ENCODE results near the gene ACADSB.
A peak's percentile ranks its signal among the peaks of the same experiment; 100 is the strongest.

Gene ACADSB

DNA sequence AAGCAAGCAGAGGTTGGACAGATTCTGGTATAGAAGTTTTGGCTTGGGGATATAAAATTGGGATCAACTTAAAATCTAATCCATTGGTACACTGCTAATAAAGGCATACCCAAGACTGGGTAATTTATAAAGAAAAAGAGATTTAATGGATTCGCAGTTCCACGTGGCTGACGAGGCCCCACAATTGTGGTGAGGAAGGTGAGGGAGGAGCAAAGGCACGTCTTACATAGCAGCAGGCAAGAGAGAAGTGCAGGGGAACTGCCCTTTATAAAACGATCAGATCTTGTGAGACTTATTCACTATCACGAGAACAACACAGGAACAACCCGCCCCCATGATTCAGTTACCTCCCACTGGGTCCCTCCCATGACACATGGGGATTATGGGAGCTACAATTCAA, 9.7 kb downstream of the ACADSB start:
- TF ChIP-seq, protein P1, sequence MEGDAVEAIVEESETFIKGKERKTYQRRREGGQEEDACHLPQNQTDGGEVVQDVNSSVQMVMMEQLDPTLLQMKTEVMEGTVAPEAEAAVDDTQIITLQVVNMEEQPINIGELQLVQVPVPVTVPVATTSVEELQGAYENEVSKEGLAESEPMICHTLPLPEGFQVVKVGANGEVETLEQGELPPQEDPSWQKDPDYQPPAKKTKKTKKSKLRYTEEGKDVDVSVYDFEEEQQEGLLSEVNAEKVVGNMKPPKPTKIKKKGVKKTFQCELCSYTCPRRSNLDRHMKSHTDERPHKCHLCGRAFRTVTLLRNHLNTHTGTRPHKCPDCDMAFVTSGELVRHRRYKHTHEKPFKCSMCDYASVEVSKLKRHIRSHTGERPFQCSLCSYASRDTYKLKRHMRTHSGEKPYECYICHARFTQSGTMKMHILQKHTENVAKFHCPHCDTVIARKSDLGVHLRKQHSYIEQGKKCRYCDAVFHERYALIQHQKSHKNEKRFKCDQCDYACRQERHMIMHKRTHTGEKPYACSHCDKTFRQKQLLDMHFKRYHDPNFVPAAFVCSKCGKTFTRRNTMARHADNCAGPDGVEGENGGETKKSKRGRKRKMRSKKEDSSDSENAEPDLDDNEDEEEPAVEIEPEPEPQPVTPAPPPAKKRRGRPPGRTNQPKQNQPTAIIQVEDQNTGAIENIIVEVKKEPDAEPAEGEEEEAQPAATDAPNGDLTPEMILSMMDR (IDR thresholded peaks at IDR 0.05; ENCODE audit: control insufficient read depth, insufficient read depth, low read depth, low read length, missing control alignments), result no peak
- H3K4me3 ChIP-seq (ENCODE audit: control insufficient read depth, low read depth, low read length), result no peak overlapping the region
- DNase-seq (ENCODE audit: low read depth), result no peak

DNA sequence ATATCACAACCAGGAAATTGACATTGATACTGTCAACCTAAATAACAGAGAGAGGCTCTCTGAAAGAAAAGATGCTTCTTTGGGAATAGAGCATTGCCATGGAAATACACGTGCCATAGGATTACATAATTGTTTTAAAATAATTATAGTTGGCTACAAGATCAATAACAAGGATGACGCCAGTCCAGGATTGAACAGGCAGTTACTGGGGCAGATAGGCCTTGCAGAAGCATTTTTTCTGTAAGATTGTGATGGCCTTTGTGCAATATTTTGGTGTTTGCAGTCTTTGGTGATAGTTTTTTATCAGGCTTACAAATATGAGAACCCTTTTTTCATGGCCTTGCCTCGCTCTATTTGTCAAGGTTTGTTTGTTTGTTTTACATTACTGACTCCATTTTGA, 10.5 kb downstream of the ACADSB start:
- no peak for DNase-seq (ENCODE audit: low read depth)
- H3K4me3 ChIP-seq (ENCODE audit: control insufficient read depth, low read depth, low read length), result no peak overlapping the region
- TF ChIP-seq, protein P1 (IDR thresholded peaks at IDR 0.05; ENCODE audit: control insufficient read depth, insufficient read depth, low read depth, low read length, missing control alignments), result no peak

DNA sequence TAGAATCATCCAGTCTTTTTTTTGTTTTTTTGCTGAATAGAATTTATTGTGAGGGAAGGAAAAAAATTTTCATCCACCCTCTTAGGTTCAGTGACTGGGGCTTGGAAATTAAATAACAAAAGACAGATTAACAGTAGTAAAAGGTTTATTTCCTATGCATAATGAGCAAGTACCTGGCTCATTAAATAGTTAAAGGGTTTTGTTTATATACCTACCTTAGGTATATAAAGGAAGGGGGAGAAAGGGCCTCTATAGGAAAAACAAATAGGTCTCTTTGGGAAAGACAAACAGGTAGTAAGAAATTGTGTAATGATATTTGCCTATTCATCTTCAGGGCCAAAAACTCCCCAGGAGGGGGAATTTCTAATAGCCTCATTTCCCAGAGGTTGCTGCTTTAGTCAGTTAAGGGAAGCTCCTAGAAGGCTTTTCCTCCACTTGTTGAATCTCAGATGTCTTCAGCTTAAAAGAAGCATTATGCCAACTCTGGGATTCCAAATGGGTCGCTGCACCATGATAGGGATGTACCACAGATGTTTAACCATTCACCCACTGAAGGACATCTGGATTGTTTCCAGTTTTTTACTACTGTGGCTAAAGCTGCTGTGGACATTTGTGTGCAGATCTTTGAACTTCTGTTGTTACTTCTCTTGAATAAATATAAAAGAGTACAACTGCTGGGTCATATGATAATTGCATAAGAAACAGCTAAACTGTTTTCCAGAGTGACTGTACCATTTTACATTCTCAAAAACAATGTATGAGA, 11.3 kb downstream of the ACADSB start:
- TF ChIP-seq, protein P1 (IDR thresholded peaks at IDR 0.05; ENCODE audit: control insufficient read depth, insufficient read depth, low read depth, low read length, missing control alignments), result no peak
- no peak overlapping the region for H3K4me3 ChIP-seq (ENCODE audit: control insufficient read depth, low read depth, low read length)
- no peak for DNase-seq (ENCODE audit: low read depth)

DNA sequence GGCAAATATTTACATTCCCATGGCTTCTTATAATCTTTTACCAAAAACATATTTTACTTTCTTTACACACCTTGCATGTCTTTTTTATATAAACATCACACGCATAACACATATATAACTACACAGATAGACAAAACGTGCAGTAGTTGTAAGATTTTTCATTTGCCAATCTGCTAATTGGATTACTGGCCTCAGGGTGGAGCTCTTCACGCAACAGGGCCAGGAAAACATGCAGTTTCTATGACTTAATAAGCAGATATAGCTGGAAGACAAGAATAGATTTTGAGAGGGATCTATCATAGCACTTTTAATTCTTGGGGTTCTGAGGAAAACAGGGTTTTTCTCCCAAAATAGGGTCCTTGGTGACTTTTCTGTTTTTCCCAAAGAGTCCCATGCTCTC, 12.7 kb downstream of the ACADSB start:
- no peak for DNase-seq (ENCODE audit: low read depth)
- H3K4me3 ChIP-seq (ENCODE audit: control insufficient read depth, low read depth, low read length), result no peak overlapping the region
- TF ChIP-seq, protein P1 (IDR thresholded peaks at IDR 0.05; ENCODE audit: control insufficient read depth, insufficient read depth, low read depth, low read length, missing control alignments), result peak; percentile 29

DNA sequence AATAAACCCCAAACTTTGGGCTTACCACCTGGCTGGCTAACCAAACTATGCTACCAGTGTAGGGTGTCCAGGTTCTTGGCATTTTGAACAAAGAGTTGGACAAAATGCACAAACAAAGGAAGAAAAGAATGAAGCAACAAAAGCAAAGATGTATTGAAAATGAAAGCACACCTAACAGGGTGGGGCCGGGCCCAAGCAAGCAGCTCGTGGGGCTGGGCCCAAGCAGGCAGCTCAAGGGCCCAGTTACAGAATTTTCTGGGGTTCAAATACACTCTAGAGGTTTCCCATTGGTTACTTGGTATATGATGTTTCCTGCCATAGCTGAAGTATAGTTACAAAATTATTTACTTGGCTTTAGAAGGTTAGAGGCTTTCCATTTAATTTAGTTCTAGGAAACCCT, 15.7 kb downstream of the ACADSB start:
- TF ChIP-seq, protein P1 (IDR thresholded peaks at IDR 0.05; ENCODE audit: control insufficient read depth, insufficient read depth, low read depth, low read length, missing control alignments), result no peak
- no peak for DNase-seq (ENCODE audit: low read depth)
- H3K4me3 ChIP-seq (ENCODE audit: control insufficient read depth, low read depth, low read length), result no peak overlapping the region

DNA sequence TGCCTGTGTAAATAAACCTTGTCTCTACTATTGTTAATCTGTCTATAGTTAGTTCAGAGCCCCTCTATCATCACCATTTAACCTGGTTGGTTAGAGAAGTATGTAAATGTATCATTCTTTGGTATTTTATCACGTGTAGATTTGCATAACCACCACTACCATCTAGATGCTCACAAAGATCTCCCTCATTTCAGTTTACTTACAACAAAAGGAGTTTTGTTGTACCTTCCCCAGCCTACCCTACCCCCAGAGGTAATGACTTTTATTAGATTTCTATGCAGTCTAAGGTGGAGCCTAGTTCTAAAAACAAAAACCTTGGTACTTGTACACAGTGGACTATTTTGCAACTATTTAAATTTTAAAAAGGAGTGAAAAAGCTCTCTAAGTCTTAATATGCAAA, 17.5 kb downstream of the ACADSB start:
- H3K4me3 ChIP-seq (ENCODE audit: control insufficient read depth, low read depth, low read length), result no peak overlapping the region
- no peak for DNase-seq (ENCODE audit: low read depth)
- TF ChIP-seq, protein P1 (IDR thresholded peaks at IDR 0.05; ENCODE audit: control insufficient read depth, insufficient read depth, low read depth, low read length, missing control alignments), result no peak

Measured in AG09309 (cell line).